Measurements from ENCODE around the gene ITSN1.
A peak's percentile ranks its signal among the peaks of the same experiment; 100 is the strongest.
"Not testable (repeated sequence)": the region's sequence is repeated elsewhere in the genome, so short reads cannot be mapped to it uniquely, and the experiment has no call there.

Gene ITSN1

DNA sequence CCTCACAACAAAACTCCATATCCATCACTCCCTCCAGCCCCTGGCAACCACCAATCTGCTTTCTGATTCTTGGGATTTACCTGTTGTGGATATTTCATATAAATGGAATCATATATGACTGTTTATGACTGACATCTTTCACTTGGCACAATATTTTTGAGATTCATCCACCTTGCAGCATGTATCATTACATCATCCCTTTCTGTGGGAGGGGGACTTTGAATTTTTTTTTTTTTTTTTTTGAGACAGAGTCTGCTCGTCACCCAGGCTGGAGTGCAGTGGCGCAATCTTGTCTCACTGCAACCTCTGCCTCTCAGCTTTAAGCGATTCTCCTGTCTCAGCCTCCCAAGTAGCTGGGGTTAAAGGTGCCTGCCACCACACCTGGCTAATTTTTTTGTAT, 128.2 kb downstream of the ITSN1 start:
- no peak for DNase-seq (ENCODE audit: low read depth)

DNA sequence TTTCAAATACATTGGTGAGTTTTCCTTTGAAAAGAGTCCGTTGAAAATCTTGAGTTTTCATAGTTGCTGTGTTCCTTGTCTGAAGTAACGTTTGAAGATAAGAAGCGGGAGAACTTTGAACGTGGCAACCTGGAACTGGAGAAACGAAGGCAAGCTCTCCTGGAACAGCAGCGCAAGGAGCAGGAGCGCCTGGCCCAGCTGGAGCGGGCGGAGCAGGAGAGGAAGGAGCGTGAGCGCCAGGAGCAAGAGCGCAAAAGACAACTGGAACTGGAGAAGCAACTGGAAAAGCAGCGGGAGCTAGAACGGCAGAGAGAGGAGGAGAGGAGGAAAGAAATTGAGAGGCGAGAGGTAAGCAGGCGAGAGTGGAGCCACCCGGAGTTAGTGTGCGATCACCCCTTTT, 129.7 kb downstream of the ITSN1 start:
- no peak for DNase-seq (ENCODE audit: low read depth)

DNA sequence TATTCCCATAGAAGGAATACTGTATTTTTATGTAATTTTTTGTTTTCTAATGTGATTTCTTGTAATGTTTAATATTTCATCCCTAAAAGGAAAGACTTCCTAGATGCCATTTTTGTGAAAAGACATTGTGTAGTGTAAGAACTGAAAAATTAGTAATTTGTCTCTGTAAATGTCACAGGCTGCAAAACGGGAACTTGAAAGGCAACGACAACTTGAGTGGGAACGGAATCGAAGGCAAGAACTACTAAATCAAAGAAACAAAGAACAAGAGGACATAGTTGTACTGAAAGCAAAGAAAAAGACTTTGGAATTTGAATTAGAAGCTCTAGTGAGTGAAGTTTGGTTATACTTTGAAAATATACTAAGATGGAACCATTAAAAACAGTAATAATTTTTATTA, 132.2 kb downstream of the ITSN1 start:
- DNase-seq (ENCODE audit: low read depth), result no peak

DNA sequence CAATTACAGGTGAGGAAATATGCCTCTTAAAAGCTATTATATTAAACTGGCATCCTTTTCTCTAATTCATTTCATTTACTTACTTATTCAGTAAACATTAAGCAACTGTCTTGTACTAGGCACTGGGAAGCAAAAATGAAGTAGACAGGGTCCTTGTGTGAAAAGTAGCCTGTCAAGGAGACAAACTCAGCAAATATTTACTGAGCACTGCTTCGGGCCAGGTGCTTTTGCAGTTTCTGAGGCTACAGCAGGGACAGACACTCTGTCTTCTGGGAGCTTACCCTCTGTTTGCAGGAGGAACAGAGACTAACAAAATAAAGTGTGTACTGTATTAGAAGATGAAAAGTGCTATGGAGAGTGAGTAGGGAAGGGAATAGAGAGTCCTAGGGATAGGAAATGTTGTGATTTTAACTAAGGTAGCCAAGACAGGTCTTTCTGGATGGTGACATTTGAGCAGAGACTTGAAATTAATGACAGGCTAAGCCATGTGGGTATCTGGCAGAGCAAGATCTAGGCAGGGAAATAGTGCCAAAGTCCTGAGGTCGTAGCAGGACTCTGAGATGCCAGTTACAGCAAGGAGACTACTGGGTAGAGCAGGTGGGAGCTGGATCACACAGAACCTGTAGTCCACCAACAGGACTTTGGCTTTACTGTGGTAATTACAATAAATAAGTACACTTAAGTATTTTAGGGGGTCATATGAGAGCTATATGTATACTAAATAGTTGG, 133.0 kb downstream of the ITSN1 start:
- no peak for DNase-seq (ENCODE audit: low read depth)

DNA sequence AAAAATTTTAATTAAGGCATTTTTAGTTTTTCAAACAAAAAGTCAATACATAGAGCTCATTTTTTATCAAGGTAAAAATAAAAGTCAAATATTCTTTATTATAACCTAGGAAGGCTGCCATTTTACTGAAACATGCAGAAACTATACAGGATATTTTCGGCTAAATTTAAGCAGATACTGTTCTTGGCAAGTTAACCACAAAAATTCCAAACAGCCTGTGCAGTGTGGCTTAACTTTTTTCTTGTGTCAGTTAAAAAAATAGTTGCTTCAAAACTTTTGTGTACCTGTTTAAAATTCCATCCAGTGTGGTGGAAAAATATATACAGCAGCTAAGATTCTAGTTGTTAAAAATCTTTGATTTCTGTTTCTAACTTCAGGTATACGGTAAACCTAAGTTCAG, 138.3 kb downstream of the ITSN1 start:
- peak; percentile 38 for DNase-seq (ENCODE audit: low read depth)

DNA sequence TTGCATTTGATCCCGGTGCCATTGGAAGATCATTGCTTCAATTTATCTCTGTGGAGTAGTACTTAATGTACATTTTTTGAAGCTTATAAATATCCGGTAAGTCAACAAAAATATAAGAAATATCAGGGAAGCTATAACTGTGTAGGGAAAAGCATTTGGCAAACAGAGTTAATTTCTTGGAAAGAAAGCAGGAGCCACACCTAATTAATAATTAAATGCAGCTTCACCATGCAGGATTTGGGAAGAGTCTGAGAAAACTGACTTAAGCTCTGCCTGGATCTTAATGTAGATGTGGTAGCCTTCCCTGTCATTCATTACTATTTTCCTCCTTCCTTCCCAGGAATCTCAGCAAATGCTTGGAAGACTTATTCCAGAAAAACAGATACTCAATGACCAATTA, 138.8 kb downstream of the ITSN1 start:
- DNase-seq (ENCODE audit: low read depth), result no peak

DNA sequence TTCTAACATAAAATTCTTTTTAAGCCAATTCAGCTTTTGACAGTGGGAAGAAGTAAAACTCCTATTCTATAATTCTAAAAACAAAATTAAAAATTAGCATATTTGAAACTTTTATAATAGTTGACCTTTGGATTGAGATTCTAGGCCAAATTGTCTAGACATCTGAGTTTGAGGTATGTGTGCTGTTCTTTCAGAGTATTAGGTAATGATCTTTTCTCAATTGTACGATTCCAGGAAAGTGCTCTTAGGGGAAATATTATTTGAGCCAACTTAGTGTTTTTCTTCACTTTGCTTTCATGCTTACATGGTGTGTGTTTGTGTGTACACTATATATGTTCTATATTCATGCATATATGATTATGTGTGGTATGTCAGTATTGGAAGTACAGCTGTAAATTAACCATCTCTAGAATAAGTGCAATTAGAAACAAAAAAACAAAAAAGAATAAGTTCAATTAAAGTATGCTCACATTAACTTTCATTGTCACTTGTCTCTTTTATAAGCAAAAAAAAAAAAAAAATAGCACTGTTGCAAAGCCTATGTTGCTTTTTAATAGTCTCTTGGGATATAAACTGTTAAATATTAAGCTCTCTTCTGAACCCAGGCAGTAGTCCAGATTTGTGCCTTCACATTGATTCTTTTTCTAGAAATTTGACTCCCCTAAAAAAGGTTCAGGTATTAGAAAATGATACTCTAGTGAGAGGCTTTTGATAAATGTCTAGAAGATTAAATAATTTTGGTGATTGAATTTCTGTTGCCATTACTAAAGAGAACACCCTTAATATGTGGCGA, 141.1 kb downstream of the ITSN1 start:
- no peak for DNase-seq (ENCODE audit: low read depth)

DNA sequence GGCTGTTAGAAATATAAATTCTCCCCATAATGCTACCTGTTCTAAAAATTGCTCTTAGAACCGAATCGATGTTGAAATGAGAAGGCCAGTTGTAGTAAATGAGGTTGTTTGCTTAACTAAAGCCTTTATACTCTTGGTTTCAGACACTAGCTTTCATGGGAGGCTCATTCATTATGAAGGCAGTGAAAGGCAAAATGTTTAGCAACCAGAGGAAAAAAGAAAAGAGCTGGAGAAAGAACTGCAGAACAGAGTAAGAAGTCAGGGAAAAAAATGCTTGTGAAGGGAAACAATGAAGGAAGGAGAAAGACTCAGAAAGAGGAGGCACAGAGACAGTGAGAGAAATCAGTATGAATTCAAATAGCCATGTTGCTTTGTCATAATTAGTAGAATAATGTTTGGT, 145.1 kb downstream of the ITSN1 start:
- no peak for DNase-seq (ENCODE audit: low read depth)

DNA sequence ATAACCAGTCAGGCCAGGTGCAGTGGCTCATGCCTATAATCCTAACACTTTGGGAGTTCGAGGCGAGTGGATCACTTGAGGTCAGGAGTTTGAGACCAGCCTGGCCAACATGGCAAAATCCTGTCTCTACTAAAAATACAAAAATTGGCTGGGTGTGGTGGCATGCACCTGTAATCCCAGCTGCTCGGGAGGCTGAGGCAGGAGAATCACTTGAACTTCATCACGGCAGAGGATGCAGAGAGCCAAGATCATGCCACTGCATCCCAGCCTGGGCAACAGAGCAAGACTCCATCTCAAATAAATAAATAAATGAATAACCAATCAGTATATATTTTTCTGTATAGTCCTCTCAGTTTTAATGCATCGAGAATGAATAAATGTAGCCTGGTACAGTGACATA, 146.1 kb downstream of the ITSN1 start:
- not testable (repeated sequence) for DNase-seq (ENCODE audit: low read depth)

DNA sequence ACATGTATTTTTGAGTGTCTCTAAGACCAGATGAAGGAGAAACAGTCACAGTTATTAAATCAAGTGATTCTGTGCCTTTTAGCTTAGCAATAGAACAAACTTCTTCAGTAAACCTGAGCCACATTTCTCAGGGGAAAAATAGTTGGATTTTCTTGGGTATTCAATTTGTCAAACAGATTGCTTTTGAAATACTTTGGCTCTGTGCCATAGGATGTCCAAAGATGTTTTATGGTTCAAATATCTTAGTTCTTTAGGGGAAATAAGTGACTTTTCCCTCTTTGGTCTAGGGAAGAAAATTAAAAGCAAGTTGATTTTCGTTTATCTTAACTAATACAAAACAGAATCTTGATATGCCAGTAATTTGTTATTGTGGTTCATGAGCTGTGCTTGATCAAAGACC, 147.4 kb downstream of the ITSN1 start:
- DNase-seq (ENCODE audit: low read depth), result peak; percentile 73

DNA sequence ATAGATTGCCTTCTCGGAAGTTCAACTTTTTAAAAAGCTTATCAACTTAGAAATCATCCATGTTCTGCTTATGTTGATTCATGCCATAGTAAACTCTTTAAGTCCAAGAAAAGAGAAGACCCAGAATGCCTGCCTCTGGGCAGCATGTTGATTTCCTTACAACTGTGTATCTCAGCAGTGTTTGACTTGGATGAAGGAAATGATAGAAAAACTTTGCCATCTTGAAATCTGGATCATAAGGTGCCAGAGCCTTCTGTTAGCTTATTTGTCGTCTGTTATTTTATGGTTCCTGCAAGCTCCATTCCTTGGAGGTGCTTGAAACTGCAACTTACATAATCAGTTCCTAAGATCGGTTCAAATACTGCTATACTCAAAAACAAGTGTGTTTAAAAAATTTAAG, 148.8 kb downstream of the ITSN1 start:
- no peak for DNase-seq (ENCODE audit: low read depth)

DNA sequence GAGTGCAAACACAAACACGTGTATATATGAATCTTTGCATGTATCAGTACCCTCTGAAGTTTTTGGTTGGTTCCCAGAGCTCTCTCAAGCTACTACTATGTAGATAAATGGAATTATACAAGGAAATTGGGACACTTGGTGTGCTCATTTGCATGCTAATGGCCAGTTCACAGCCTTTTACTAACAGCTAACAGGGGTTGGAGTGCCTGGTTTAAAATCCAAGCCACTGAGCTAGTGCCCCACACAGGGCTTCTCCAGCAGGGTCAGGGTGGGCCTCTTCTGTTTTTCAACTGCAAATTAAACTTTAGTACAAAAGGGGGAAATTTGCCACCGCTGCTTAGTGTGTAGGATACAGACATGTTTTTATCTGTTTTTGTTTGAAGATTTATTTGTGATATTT, 152.3 kb downstream of the ITSN1 start:
- no peak for DNase-seq (ENCODE audit: low read depth)

DNA sequence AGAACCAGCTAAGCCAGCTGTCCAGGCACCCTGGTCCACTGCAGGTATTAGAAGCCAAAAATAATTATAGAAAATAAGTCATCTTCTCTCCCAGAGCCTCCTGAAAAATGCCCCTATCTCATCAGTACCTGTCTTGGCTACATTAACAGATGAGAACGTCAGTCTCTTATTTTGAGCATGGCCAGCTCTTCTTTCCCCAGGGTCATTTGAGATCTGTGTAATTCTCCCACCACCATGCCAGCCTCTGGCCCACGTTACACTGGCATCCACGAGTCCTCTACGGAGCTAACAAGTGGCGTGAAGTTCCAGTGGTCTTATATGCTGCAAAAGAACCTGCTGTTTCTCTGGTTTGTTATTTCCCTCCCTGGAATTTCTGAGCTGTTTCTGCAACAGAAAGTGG, 155.3 kb downstream of the ITSN1 start:
- no peak for DNase-seq (ENCODE audit: low read depth)

DNA sequence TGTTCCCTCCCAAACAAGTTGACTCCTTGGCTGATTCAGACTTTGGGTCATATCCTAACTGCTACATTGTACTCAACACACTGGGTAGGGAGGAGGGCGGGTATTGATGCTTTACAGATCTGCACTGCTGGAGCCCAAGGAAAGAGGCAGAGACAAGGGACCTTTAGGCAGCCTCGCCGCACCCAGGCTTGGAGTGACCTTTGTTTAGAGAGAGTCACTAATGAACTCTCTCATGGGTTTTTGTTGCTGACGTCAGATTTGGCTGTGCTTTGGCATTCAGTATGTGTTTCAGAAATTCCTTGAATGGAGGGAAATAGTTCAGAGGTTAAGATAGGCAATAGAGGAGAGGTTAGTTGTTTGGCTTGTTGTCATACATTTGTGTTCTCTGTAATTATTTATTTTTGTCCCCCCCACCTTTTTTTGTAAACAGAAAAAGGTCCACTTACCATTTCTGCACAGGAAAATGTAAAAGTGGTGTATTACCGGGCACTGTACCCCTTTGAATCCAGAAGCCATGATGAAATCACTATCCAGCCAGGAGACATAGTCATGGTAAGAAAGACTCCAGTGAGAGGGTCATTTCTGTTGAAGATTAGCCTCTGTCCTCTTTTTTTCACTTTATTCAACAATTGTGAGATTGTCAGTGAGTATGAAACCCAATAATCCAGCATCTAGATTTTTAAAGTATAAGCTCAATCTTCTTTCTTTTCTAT, 157.2 kb downstream of the ITSN1 start:
- DNase-seq (ENCODE audit: low read depth), result no peak

DNA sequence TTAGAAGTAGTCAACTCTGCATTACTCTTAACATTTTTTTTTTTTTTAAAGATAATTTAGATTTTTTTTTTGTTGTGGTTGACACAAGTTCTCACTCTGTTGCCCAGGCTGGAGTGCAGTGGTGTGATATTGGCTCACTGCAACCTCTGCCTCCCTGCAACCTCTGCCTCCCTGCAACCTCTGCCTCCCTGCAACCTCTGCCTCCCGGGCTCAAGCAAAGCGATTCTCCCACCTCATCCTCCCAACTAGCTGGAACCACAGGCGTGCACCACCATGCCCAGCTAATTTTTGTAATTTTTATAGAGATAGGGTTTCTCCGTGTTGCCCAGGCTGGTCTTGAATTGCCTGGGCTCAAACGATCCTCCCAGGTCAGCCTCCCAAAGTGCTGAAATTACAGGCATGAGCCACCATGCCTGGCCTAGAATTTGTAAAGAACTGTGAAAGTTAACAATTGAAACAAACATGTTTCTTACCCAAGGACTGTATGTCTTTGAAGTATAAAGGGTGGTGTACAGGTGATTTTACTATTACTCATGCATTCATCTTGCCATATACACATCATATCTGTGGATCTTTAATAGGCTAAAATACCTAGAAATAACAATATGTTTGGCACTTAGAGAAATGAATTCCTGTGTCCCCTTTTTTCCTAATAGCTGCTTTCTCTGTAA, 158.6 kb downstream of the ITSN1 start:
- no peak for DNase-seq (ENCODE audit: low read depth)

DNA sequence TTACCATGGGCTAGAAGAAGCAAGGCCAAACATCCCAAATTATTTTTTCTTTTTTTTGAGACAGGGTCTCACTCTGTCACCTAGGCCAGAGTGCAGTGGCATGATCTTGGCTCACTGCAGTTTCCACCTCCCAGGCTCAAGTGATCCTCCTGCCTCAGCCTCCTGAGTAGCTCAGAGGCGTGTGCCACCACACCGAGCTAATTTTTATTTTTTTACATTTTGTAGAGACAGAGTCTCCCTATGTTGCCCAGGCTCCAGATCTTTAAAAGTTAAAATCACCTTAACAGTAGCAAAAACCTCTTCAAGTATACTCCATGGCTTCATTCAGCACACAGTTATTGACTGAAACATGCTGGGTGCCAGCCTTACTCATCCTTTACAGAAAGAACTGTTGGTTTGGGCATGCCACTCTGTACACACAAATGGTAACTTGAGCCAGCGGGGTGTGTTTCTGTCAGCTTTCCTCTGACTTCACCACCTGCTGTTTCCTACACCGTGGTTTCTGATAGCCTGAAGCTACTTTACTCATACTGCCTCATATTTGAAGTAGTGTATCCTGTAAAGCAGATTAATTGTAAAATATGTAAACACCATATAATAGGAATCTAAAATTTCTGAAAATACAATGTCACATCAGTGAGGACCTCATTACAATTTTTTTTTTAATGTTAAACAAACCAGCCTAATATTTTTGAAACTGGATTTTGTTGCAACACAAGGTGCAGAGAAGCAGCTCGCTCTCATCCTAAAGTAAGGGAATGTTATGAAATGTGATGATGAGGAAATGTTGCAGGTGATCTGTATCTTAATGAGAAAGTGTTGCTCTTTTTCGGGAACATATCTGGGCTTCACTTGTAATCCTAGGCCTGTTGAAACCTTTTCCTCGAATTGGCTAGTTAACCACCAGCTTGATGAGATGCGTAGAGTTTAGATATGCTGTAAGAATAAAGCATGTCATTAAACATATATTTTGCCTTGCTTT, 159.4 kb downstream of the ITSN1 start:
- peak; percentile 27 for DNase-seq (ENCODE audit: low read depth)

DNA sequence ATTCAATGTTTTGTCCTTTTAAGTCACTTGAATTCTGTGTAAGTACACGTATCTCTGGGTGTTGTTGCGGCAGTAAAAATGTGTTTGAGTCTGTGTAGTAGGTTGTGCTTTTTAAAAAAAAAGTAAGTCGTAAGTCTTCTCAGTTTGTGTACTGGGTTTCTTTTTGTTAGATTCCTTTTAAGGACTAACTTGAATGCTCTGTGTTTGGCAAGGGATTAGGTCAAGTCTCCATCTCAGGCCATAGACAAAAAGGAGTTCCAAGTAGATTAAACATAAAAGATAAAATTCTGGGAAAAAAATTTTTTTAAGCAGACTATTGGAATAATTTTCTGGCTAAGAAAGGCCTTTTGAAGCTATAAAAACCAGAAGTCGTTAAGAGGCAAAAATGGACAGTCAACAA, 160.2 kb downstream of the ITSN1 start:
- no peak for DNase-seq (ENCODE audit: low read depth)

DNA sequence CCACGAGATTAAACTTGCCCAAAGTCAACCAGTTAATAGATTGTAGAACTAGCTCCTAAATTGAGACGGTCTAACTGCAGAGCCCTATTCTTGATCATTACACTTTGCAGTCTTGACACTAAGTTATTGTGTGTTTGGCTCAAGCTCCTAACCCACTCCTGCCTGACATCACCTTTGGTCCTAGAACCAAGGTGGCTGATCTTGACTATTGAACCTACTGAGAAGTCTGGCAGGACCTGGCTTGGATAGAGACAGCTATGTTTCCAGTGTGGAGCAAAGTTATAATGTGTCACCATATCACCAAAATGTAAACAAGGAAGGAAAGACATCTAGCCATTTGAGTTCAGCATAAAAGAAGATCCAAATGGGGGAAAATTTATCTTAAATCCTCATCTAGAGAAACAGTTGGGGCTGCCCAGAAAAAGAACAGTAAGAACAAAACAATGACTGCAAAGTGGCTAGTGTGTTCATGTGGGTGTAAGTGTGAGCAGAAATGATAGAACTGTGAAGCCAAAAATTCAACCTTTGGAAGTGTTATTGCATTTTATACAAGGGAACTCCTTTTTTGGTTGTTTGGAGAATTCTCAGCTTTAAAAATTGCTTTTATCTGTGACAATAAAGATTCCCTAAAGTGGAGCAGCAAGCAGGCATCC, 166.5 kb downstream of the ITSN1 start:
- DNase-seq (ENCODE audit: low read depth), result no peak

DNA sequence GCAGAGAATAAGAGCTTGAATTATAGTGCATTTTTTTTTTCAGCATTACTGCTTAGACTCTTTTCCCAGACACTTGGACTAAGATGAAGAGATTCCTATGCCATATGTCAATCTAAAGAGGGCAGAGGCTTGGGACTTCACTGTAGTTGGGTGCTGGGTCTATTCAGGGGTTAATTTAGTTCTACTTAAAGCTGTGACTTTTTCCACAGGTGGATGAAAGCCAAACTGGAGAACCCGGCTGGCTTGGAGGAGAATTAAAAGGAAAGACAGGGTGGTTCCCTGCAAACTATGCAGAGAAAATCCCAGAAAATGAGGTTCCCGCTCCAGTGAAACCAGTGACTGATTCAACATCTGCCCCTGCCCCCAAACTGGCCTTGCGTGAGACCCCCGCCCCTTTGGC, 168.5 kb downstream of the ITSN1 start:
- DNase-seq (ENCODE audit: low read depth), result no peak

DNA sequence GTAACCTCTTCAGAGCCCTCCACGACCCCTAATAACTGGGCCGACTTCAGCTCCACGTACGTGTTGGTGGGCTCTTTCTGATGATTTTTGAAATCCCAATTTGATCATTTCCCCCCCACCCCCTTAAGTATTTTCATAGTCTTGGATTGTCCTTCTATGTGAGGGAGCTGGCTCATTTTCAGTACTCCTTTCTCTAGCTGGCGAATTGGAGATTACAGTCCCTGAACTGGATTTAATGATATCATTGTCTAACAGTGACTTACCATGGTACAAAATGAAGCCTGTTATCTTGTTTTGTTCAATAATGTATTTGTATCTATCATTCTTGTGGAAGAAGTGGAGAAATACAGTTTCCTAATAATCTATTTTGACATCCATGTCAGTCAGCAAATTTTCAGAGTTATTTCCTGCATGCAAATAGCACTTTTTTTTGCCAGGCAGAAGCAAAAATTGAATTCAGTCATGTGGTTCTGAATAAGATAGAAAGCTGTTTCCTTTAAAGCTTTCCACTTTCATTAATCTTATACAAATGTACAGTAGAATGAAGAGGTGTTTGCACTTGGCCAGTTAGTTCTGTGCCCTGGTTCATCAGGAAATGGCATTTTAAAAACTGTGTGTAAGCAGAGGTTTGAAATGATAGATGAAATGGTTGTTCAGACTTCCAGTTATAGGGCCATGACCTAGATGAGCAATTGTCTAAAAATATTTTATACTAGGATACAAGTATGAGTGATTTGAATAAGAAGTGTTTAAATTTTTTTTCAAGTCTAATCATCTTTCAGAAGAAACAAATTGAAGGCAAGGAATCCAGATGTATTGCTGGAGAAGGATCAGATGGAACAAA, 169.1 kb downstream of the ITSN1 start:
- DNase-seq (ENCODE audit: low read depth), result no peak
